GM23338 (cell line): ENCODE measurements around the gene JUP. TPM values are rescaled to one million over a fixed set of nuclear protein-coding genes. Genes with fewer than 3 reads are reported as not detected.

Source experiments
- ATAC-seq: fragments of 200-7000 bp; cut with Tn5 transposase; 3 replicates; pipeline ENCODE4 v1.9.1; 2020
- DNase-seq: peaks from one replicate; pipeline ENCODE4 v3.0.0-alpha.2; 2015; ENCODE audit warnings: low spot score
- H2AFZ ChIP-seq: fragments of 200-600 bp; sonication (generic); 2 replicates; pipeline ENCODE4 v1.8.0; 2016; ENCODE audit warnings: antibody characterized with exemption, mild to moderate bottlenecking, moderate library complexity
- H3F3A ChIP-seq: fragments of 200-600 bp; sonication (generic); replicated peaks from 2 replicates; pipeline ENCODE4 v1.8.0; 2017; ENCODE audit warnings: antibody characterized with exemption, mixed run types, low read depth
- H3K27ac ChIP-seq: fragments of 200-600 bp; sonication (generic); 2 replicates; pipeline ENCODE4 v1.6.1; 2016; ENCODE audit warnings: low read depth
- H3K27me3 ChIP-seq: fragments of 200-600 bp; sonication (generic); 2 replicates; pipeline ENCODE4 v1.8.0; 2016; ENCODE audit warnings: mild to moderate bottlenecking, mixed run types, moderate library complexity; ENCODE audit not compliant: insufficient read depth
- H3K36me3 ChIP-seq: fragments of 200-600 bp; sonication (generic); 2 replicates; pipeline ENCODE4 v1.8.0; 2016; ENCODE audit warnings: mild to moderate bottlenecking; ENCODE audit not compliant: insufficient read depth
- H3K4me1 ChIP-seq: fragments of 200-600 bp; sonication (generic); 2 replicates; pipeline ENCODE4 v1.8.0; 2016; ENCODE audit warnings: mild to moderate bottlenecking, moderate library complexity; ENCODE audit not compliant: insufficient read depth
- H3K4me2 ChIP-seq: fragments of 200-600 bp; sonication (generic); 2 replicates; pipeline ENCODE4 v1.7.1; 2017; ENCODE audit warnings: mixed run types
- H3K4me3 ChIP-seq: fragments of 200-600 bp; sonication (generic); 2 replicates; pipeline ENCODE4 v1.6.1; 2016; ENCODE audit warnings: mixed run types
- H3K79me2 ChIP-seq: fragments of 200-600 bp; sonication (generic); replicated peaks from 2 replicates; pipeline ENCODE4 v1.8.0; 2017; ENCODE audit warnings: mild to moderate bottlenecking; ENCODE audit not compliant: insufficient read depth
- H3K9me2 ChIP-seq: fragments of 200-600 bp; sonication (generic); 2 replicates; pipeline ENCODE4 v1.8.0; 2017; ENCODE audit not compliant: insufficient read depth
- H4K20me1 ChIP-seq: fragments of 200-600 bp; sonication (generic); replicated peaks from 2 replicates; pipeline ENCODE4 v1.8.0; 2017; ENCODE audit warnings: mild to moderate bottlenecking; ENCODE audit not compliant: insufficient read depth
- H3K27ac Mint-ChIP-seq: 2 replicates; pipeline ENCODE4 v1.8.0; 2020; ENCODE audit warnings: inconsistent platforms, mild to moderate bottlenecking, moderate library complexity, mixed read lengths
- H3K27me3 Mint-ChIP-seq: 3 replicates; pipeline ENCODE4 v1.8.0; 2022; ENCODE audit warnings: low read depth, mild to moderate bottlenecking, moderate library complexity, mixed read lengths, inconsistent platforms; ENCODE audit not compliant: insufficient read depth, poor library complexity
- H3K36me3 Mint-ChIP-seq: 3 replicates; pipeline ENCODE4 v1.8.0; 2021; ENCODE audit warnings: low read depth, mild to moderate bottlenecking, inconsistent platforms, moderate library complexity, mixed read lengths
- H3K4me1 Mint-ChIP-seq: 3 replicates; pipeline ENCODE4 v1.8.0; 2020; ENCODE audit warnings: mild to moderate bottlenecking, inconsistent platforms, mixed read lengths
- H3K4me3 Mint-ChIP-seq: 3 replicates; pipeline ENCODE4 v1.8.0; 2021; ENCODE audit warnings: moderate library complexity, mild to moderate bottlenecking, inconsistent platforms, mixed read lengths
- H3K9me3 Mint-ChIP-seq: 3 replicates; pipeline ENCODE4 v1.8.0; 2020; ENCODE audit warnings: moderate library complexity, mild to moderate bottlenecking, inconsistent platforms, mixed read lengths
- CREB1 ChIP-seq: fragments of 250-450 bp; sonication (Bioruptor Pico); IDR thresholded peaks from 2 replicates; pipeline ENCODE4 v1.5.0; 2020; ENCODE audit warnings: low read depth, mild to moderate bottlenecking, moderate library complexity
- NANOG ChIP-seq: IDR thresholded peaks from 2 replicates; pipeline ENCODE4 v1.6.1; 2016; ENCODE audit warnings: antibody characterized with exemption, borderline replicate concordance
- POLR2AphosphoS5 ChIP-seq: IDR thresholded peaks from 2 replicates; pipeline ENCODE4 v1.6.1; 2016; ENCODE audit warnings: antibody characterized with exemption, low read depth
- STAT1 ChIP-seq: IDR thresholded peaks from one replicate; pipeline ENCODE4 v1.6.1; 2016; ENCODE audit warnings: antibody characterized with exemption; ENCODE audit not compliant: unreplicated experiment
- ZNF331 ChIP-seq: fragments of 250-450 bp; sonication (Bioruptor Pico); IDR thresholded peaks from 2 replicates; pipeline ENCODE4 v1.5.0; 2020; ENCODE audit warnings: low read depth, mild to moderate bottlenecking, moderate library complexity
- polyA plus RNA-seq: library from polyadenylated mRNA; unstranded; fragments of >200 nt; fragmentation: Nextera tagmentation; extraction: Ambion mirVana; gene quantifications from 2 replicates; pipeline ENCODE4 v1.2.1, GENCODE V29; 2016
- total RNA-seq: library from RNA; depleted of rRNA; stranded (reverse); fragments of >200 nt; shearing (Covaris generic); gene quantifications from 2 replicates; pipeline ENCODE4 v1.2.3, GENCODE V29; 2014

The JUP gene
- total and polyA plus RNA-seq, 2 experiments from 2014 or later: 45.5 to 177 TPM

DNA sequence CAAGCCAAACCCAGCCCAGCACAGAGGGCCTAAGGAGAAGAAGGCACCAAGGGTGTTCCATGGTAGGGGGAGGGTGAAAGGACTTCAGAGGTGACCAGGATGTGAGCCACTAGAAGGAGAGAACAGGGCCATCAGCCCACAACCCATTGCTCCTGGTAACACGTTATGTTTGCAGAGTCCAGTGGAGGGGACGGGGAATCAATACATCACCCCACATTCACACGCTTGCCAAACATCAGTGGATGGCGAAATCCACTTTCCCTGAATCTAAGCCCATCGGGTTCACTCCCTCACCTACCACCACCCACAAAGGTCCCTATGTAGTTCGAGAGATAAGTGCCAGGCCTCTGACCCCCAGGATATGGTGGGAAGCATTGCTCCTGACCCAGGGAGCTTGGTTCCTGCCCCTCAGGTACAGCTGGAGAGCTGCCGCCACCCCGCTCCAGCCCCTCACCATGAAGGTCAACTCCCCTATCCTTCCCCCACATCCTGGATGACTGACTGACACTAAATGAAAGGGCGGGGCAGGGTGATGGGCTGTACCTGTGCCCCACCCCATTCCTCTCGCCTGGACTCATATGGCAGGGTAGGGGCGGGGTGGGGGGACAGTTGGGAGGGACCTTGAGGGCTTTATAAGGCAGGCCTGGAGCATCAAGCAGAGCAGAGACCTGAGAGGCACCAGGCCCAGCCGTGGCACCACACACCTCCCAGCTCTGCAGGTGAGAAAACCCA lies 74.7 kb downstream of the JUP start, which contains the start of gene GAST:
TSS of gene GAST (plus strand) at position 663 of the 732 bp plus-strand sequence. CDS start 3,106 bp downstream, outside the sequence.
- ATAC-seq (no peak), DNase-seq (no peak)
- no peaks in the 10 kb centered on the region for H3K9me2 ChIP-seq
- peaks cover 11% of the 10 kb centered on the region for H3K9me3 Mint-ChIP-seq
- H3K4me3 Mint-ChIP-seq: no peak within 1 kb of the TSS
- peaks cover 50% of the 10 kb centered on the region for H3K27me3 Mint-ChIP-seq
- H3K4me1 Mint-ChIP-seq: peaks cover 6% of the 10 kb centered on the region; the same call in 1 of the 3 replicates
- no peak for TF ChIP-seq POLR2AphosphoS5
- no peak within 1 kb of the TSS for H3K4me3 ChIP-seq
- H3K36me3 Mint-ChIP-seq: peaks cover 5% of the 10 kb centered on the region; the same call in 2 of the 3 replicates
- no peaks in the 10 kb centered on the region for H3K79me2 ChIP-seq
- H3K36me3 ChIP-seq: no peaks in the 10 kb centered on the region
- no peak within 1 kb of the TSS for H3K27ac ChIP-seq
- H3K27ac Mint-ChIP-seq: no peak within 1 kb of the TSS
- H3F3A ChIP-seq: no peaks in the 10 kb centered on the region
- peaks cover 53% of the 10 kb centered on the region for H3K27me3 ChIP-seq
- H2AFZ ChIP-seq: no peak within 1 kb of the TSS
- H4K20me1 ChIP-seq: no peaks in the 10 kb centered on the region
- no peak within 1 kb of the TSS for H3K4me2 ChIP-seq
- no peaks in the 10 kb centered on the region for H3K4me1 ChIP-seq

DNA sequence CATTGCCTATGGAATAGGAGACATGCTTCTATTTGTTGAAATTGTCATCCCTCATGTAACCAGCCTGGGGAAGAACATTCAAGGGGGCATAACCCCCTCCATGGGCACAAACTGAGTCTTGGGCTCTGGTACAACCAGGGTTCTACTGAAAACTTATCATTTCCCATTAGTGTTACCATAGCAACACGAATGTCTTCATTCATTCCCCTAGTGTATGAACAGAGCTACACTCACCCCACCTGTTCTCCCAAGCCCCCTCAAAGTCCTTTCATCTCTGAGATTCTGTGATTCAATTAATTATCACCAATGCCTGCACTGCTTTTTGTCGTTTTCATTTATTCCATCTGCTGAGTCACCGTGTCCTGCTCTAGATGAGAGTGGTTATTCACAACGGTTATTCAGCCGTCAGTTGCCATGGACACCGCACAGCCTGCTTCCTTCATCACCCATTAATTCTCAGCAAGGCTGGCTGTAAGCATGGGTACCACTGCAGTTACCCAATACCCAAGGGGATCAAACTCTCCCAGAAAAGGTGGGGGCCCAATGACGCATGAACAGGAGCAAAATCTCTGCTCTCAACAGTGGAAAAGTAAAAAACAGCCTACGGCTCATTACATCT lies 75.9 kb downstream of the JUP start:
- DNase-seq (no peak), ATAC-seq (no peak)
- H3K36me3 Mint-ChIP-seq: peaks cover 5% of the 10 kb centered on the region; the same call in 2 of the 3 replicates
- peaks cover 14% of the 10 kb centered on the region for H3K4me1 Mint-ChIP-seq
- H3K4me2 ChIP-seq: no peak overlapping the region
- no peak overlapping the region for H3K4me3 Mint-ChIP-seq
- peaks cover 4% of the 10 kb centered on the region for H3K4me1 ChIP-seq
- H3K79me2 ChIP-seq: no peaks in the 10 kb centered on the region
- no peak overlapping the region for H3K27ac Mint-ChIP-seq
- H3K27ac ChIP-seq: no peak overlapping the region
- TF ChIP-seq STAT1 (no peak), ZNF331 (CRISPR knock-in tag) (no peak)
- H3F3A ChIP-seq: peaks cover 2% of the 10 kb centered on the region; the same call in 1 of the 2 replicates
- H3K27me3 ChIP-seq: peaks cover 66% of the 10 kb centered on the region
- H3K9me2 ChIP-seq: no peaks in the 10 kb centered on the region
- H3K36me3 ChIP-seq: no peaks in the 10 kb centered on the region
- H3K27me3 Mint-ChIP-seq: peaks cover 60% of the 10 kb centered on the region
- no peak overlapping the region for H3K4me3 ChIP-seq
- peaks cover 11% of the 10 kb centered on the region for H3K9me3 Mint-ChIP-seq
- no peak overlapping the region for H2AFZ ChIP-seq
- H4K20me1 ChIP-seq: no peaks in the 10 kb centered on the region; the same call in none of the 2 replicates

DNA sequence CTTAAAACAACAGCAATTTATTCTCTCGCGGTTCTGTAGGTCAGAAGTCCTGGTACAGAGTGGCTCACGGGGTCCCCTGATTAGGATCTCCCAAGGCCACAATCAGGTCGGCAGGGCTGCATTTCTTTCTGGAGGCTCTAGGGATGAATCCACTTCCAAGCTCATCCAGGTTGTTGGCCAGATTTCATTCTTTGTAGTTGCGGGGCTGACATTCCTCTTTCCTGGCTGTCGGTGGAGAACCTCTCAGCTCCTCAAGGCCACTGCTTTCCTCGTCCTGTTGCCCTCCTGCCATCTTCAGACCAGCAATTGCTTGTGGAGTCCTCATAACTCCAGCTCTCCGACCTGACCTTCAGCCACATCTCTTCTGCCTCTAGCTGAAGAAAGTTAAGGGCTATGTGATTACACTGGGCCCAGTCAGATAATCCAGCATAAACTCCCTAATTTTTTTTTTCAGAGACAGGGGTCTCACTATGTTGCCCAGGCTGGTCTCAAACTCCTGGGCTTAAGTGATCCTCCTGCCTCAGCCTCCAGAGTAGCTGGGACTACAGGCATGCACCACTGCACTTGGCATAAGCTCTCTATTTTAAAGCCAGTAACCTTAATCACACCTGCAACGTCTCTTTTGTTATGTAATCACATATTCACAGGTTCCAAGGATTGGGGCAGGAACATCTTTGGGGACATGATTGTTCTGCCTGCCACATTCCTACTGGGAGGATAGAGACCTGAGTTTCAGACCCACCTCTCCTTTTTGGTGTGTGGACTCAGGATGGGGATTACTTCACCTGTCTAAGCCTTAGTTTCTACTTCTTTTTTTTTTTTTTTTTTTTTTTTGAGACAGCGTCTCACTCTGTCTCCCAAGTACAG lies 78.5 kb downstream of the JUP start:
- H3K4me3 Mint-ChIP-seq: no peak overlapping the region
- Histone ChIP-seq H3K27ac (no peak overlapping the region), H2AFZ (no peak overlapping the region), H3K9me2 (no peaks in the 10 kb centered on the region), H3K4me2 (no peak overlapping the region), H3F3A (peaks cover 9% of the 10 kb centered on the region; the same call in 1 of the 2 replicates), H3K4me1 (peaks cover 15% of the 10 kb centered on the region), H4K20me1 (no peaks in the 10 kb centered on the region; the same call in none of the 2 replicates), H3K27me3 (peaks cover 89% of the 10 kb centered on the region), H3K4me3 (no peak overlapping the region), H3K79me2 (no peaks in the 10 kb centered on the region), H3K36me3 (no peaks in the 10 kb centered on the region)
- peaks cover 11% of the 10 kb centered on the region for H3K9me3 Mint-ChIP-seq
- H3K27ac Mint-ChIP-seq: no peak overlapping the region
- peaks cover 68% of the 10 kb centered on the region for H3K27me3 Mint-ChIP-seq
- peaks cover 22% of the 10 kb centered on the region for H3K4me1 Mint-ChIP-seq
- TF ChIP-seq NANOG (peak; percentile 32; the same call in 1 of the 2 replicates), STAT1 (no peak), POLR2AphosphoS5 (0 out of 2 replicates have a peak, but pooled peaks have one; percentile 35), CREB1 (CRISPR knock-in tag) (0 out of 2 replicates have a peak, but pooled peaks have one; percentile 2)
- DNase-seq (peak; percentile 72), ATAC-seq (peak; percentile 16)
- peaks cover 5% of the 10 kb centered on the region; the same call in 2 of the 3 replicates for H3K36me3 Mint-ChIP-seq
